HepG2 (cell line): Measurements from ENCODE around the gene ABCG2.

ENCODE experiments used
- EZH2 ChIP-seq: conservative IDR thresholded peaks from 2 replicates; pipeline ENCODE4 v1.6.1; 2012; ENCODE audit warnings: mild to moderate bottlenecking, low read depth, low read length, moderate library complexity
- SAFB2 ChIP-seq: sonication (generic); formaldehyde crosslinking; IDR thresholded peaks from 2 replicates; pipeline ENCODE4 v1.5.1; 2020; ENCODE audit warnings: missing genetic modification reagents, low read depth, mild to moderate bottlenecking, borderline replicate concordance

- TF ChIP-seq SAFB2 (CRISPR knock-in tag) (no peak), EZH2 (no peak)
These were observed 31.6 kb upstream of the ABCG2 start for GRCh38 chr4:88189881-88190585.
